Muscle layer of colon (tissue), 2 donors: ENCODE measurements around the gene PI4K2A.

Source experiments
- H3K27ac ChIP-seq: one replicate; pipeline ENCODE4 v1.7.0; 2013; ENCODE audit warnings: low read depth, mild to moderate bottlenecking, low read length, moderate library complexity
- H3K27me3 ChIP-seq, 2 donors: one replicate each; pipeline ENCODE4 v1.7.0; 2013; ENCODE audit warnings: low read length in 2 of 2, mild to moderate bottlenecking in 2 of 2; ENCODE audit not compliant: insufficient read depth in 2 of 2, control insufficient read depth in 1 of 2
- H3K36me3 ChIP-seq: one replicate; pipeline ENCODE4 v1.7.0; 2013; ENCODE audit warnings: mild to moderate bottlenecking, low read length; ENCODE audit not compliant: insufficient read depth
- H3K4me1 ChIP-seq: one replicate; pipeline ENCODE4 v1.7.0; 2013; ENCODE audit warnings: mild to moderate bottlenecking, low read length; ENCODE audit not compliant: insufficient read depth
- H3K4me3 ChIP-seq, 2 donors: one replicate each; pipeline ENCODE4 v1.7.0; 2013; ENCODE audit warnings: low read length in 2 of 2, low read depth in 1 of 2, mild to moderate bottlenecking in 1 of 2, moderate library complexity in 1 of 2
- H3K9ac ChIP-seq: one replicate; pipeline ENCODE4 v1.7.0; 2013; ENCODE audit warnings: low read length
- H3K9me3 ChIP-seq: one replicate; pipeline ENCODE4 v1.7.0; 2013; ENCODE audit warnings: mild to moderate bottlenecking, low read length
- donor health status: abdominal sarcoma.
- donor health status: Adenocarcinoma of cecum.

PI4K2A gene

GRCh38 chr10:97608991-97609561 is 31.4 kb upstream of the PI4K2A start:
- Histone ChIP-seq H3K27me3 (no peaks in the 10 kb centered on the region), H3K36me3 (no peaks in the 10 kb centered on the region), H3K4me1 (no peaks in the 10 kb centered on the region), H3K27ac (no peak overlapping the region), H3K9ac (no peak overlapping the region), H3K9me3 (no peaks in the 10 kb centered on the region), H3K4me3 (no peak overlapping the region)

GRCh38 chr10:97611473-97611872 is 29.0 kb upstream of the PI4K2A start:
- Histone ChIP-seq H3K4me1 (no peaks in the 10 kb centered on the region), H3K9me3 (no peaks in the 10 kb centered on the region), H3K27ac (no peak overlapping the region), H3K36me3 (peaks cover 7% of the 10 kb centered on the region), H3K4me3 (no peak overlapping the region), H3K27me3 (no peaks in the 10 kb centered on the region), H3K9ac (no peak overlapping the region)

GRCh38 chr10:97612386-97612785 is 28.1 kb upstream of the PI4K2A start:
- no peaks in the 10 kb centered on the region for H3K9me3 ChIP-seq
- H3K27me3 ChIP-seq = no peaks in the 10 kb centered on the region
- no peak overlapping the region for H3K27ac ChIP-seq
- no peaks in the 10 kb centered on the region for H3K4me1 ChIP-seq
- no peak overlapping the region for H3K4me3 ChIP-seq
- H3K36me3 ChIP-seq = peaks cover 7% of the 10 kb centered on the region
- H3K9ac ChIP-seq = no peak overlapping the region

- H3K4me1 ChIP-seq = no peaks in the 10 kb centered on the region
- H3K27ac ChIP-seq = no peak overlapping the region
- H3K36me3 ChIP-seq = peaks cover 7% of the 10 kb centered on the region
- no peak overlapping the region for H3K9ac ChIP-seq
- no peak overlapping the region for H3K4me3 ChIP-seq
- no peaks in the 10 kb centered on the region for H3K27me3 ChIP-seq
- no peaks in the 10 kb centered on the region for H3K9me3 ChIP-seq
These were observed 22.2 kb upstream of the PI4K2A start for GRCh38 chr10:97618285-97618684.

- no peak overlapping the region for H3K4me3 ChIP-seq
These were observed 21.7 kb upstream of the PI4K2A start for GRCh38 chr10:97618733-97619132.

GRCh38 chr10:97623277-97623676 is 17.2 kb upstream of the PI4K2A start:
- H3K36me3 ChIP-seq = no peaks in the 10 kb centered on the region
- H3K27me3 ChIP-seq = no peaks in the 10 kb centered on the region
- no peak overlapping the region for H3K9ac ChIP-seq
- H3K9me3 ChIP-seq = no peaks in the 10 kb centered on the region
- no peaks in the 10 kb centered on the region for H3K4me1 ChIP-seq
- H3K27ac ChIP-seq = no peak overlapping the region
- no peak overlapping the region for H3K4me3 ChIP-seq

More at GRCh38 chr10:97618733-97619132, 21.7 kb upstream of the PI4K2A start:
- Histone ChIP-seq H3K9ac (no peak overlapping the region), H3K27ac (no peak overlapping the region), H3K36me3 (peaks cover 7% of the 10 kb centered on the region), H3K27me3 (no peaks in the 10 kb centered on the region), H3K9me3 (no peaks in the 10 kb centered on the region), H3K4me1 (no peaks in the 10 kb centered on the region)

GRCh38 chr10:97627731-97628130 is 12.7 kb upstream of the PI4K2A start:
- Histone ChIP-seq H3K9me3 (no peaks in the 10 kb centered on the region), H3K9ac (no peak overlapping the region), H3K27me3 (no peaks in the 10 kb centered on the region), H3K27ac (no peak overlapping the region), H3K4me3 (no peak overlapping the region), H3K4me1 (peaks cover 5% of the 10 kb centered on the region), H3K36me3 (no peaks in the 10 kb centered on the region)

GRCh38 chr10:97628228-97628627 is 12.2 kb upstream of the PI4K2A start:
- no peak overlapping the region for H3K4me3 ChIP-seq
- H3K27ac ChIP-seq = no peak overlapping the region
- peaks cover 5% of the 10 kb centered on the region for H3K4me1 ChIP-seq
- H3K9me3 ChIP-seq = no peaks in the 10 kb centered on the region
- no peaks in the 10 kb centered on the region for H3K36me3 ChIP-seq
- no peak overlapping the region for H3K9ac ChIP-seq
- no peaks in the 10 kb centered on the region for H3K27me3 ChIP-seq

- no peaks in the 10 kb centered on the region for H3K27me3 ChIP-seq
- H3K36me3 ChIP-seq = no peaks in the 10 kb centered on the region
These were observed 11.2 kb upstream of the PI4K2A start for GRCh38 chr10:97629289-97629688.

GRCh38 chr10:97631098-97631497 is 9.4 kb upstream of the PI4K2A start:
- Histone ChIP-seq H3K36me3 (no peaks in the 10 kb centered on the region), H3K9me3 (no peaks in the 10 kb centered on the region), H3K27ac (no peak overlapping the region), H3K4me3 (no peak overlapping the region), H3K4me1 (peaks cover 5% of the 10 kb centered on the region), H3K9ac (no peak overlapping the region), H3K27me3 (no peaks in the 10 kb centered on the region)

More at GRCh38 chr10:97629289-97629688, 11.2 kb upstream of the PI4K2A start:
- no peak overlapping the region for H3K4me3 ChIP-seq
- H3K27ac ChIP-seq = no peak overlapping the region
- H3K9me3 ChIP-seq = no peaks in the 10 kb centered on the region
- H3K4me1 ChIP-seq = peaks cover 5% of the 10 kb centered on the region
- no peak overlapping the region for H3K9ac ChIP-seq

GRCh38 chr10:97632949-97633884 is 7.3 kb upstream of the PI4K2A start, which contains the start of gene MORN4:
Gene MORN4, minus strand, starts transcription at chr10:97633500. Its CDS starts 13,847 bp downstream, at chr10:97619653.
- Histone ChIP-seq H3K27me3 (no peaks in the 10 kb centered on the region), H3K4me3 (peak within 1 kb of the TSS; percentile 18 to 94), H3K4me1 (peaks cover 5% of the 10 kb centered on the region), H3K9me3 (no peaks in the 10 kb centered on the region), H3K27ac (peak within 1 kb of the TSS; percentile 4), H3K9ac (peak within 1 kb of the TSS; percentile 71), H3K36me3 (no peaks in the 10 kb centered on the region)
